ENCODE results near the gene RSRC1.
"Not testable (repeated sequence)": the region's sequence is repeated elsewhere in the genome, so short reads cannot be mapped to it uniquely, and the experiment has no call there.

RSRC1 gene

DNA sequence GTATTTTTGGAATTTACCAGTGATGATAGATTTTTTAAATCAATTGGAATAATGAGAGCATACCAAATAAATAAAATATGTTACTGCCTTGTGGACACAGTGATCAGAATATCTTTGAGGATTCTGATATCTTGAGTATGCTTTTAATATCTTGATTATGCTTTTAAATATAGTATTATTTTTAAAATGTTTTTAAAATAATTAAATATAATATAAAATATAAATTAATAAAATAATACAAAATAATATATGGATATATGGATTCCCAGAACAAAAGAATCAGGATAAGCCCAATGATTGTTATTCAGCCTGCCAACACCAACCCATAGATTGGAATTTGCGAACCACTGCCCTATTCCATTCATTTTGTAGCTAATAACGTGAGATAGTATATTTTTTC, 369.2 kb downstream of the RSRC1 start:
- DNase-seq = no peak

DNA sequence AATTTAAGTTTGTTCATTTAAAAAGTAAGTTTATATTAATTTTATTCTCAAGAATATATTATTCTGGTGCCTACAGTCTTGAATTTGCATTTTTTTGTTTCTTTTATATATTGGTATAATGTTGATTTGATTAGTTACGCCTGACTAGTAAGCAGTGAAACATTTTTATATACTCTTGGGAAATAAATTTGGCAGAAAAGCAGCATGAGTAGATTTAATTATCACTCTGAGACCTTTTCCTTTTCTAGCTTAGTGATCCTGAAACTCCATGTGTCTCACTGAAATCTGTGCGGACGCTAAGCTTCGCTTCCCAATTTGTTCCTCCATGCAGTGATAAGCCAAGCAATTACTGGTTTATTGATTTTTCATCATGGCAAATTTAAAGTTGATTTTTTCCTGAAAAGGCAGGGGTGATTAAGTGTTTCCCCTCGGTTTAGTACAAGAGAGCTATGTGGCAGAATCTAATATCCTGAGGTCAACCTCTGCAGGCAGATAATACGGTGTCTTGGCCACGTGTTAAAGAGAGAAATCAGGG, 373.9 kb downstream of the RSRC1 start:
- DNase-seq = no peak

DNA sequence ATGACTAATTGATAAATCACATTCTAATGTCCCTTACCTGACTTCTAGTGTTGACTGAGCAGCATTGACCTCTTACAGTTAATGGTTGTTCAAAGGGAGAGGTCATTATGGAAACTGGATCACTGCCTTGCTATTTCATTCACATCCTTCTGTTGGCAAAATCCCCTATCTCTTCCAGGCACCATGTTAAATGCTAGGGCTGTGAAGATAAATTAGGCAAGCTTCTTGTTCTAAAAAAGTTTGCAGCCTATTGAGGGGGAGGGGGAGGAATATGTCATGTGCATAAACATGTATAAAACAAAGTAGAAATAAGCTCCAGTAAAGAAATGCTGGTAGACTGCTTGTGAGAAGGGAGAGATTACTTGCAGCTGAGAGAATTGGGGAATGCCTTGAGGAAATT, 376.3 kb downstream of the RSRC1 start:
- DNase-seq = no peak

DNA sequence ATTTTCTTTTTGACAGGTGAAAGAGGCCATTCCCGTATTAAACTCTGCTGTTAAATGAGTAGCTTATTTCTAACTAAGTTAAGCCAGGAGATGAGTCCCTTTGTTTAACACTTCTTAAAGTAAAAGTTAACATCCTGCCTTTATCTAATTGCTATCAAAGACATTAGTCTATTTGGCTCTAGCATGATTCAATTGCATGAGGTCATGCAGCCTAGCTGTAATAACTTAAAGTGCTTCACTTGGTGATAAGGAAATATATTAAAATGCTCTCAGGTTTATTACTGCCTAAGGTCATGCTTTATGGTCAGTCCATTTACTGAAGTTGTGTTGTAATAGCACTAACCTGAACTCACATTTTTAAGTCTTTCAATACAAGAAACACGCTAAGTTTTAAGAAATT, 378.8 kb downstream of the RSRC1 start:
- no peak for DNase-seq

DNA sequence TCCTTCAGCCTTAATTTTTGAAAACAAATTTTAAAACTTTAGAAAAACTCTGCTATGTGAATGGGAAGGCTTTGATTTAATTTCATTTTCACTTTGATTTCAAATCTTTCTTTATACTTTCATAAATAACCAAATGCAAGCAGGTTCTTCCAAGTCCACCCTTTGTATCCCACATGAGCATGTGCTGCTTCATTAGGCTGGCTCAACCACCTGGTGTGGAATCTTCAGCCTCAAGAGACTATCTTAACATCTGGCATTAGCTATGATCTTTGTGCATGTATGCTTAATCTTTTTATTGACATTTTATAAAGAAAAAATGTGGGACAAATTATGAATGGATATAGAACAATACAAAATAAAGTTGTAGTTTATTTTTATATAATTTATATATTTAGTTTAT, 379.3 kb downstream of the RSRC1 start:
- DNase-seq = no peak

GRCh38 chr3:158491968-158492367, 382.1 kb downstream of the RSRC1 start:
- no peak for DNase-seq

DNA sequence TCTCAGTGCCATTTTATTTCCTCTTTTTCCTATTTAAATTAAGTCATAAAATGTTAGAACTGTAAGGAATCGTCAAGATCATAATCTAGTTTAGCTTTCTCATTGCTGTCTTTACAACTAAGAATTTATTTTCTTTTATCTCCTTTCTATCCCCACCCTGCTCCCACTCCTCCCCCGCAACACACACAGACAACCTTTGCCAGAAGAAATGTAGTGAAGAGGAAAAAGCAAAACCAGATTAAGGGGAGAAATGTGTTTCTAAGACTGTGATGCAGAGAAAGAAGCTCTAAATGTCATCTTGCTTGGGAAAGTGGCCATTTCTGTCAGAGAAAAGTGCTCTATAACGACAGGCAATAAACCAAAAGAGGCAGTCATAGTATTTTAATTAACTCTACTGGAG, 382.8 kb downstream of the RSRC1 start:
- no peak for DNase-seq

- DNase-seq = no peak
Measured at GRCh38 chr3:158493931-158494330, 384.0 kb downstream of the RSRC1 start.

GRCh38 chr3:158494673-158495072, 384.8 kb downstream of the RSRC1 start:
- no peak for DNase-seq

GRCh38 chr3:158495398-158495902, 385.6 kb downstream of the RSRC1 start:
- DNase-seq = not testable (repeated sequence)

- DNase-seq = no peak
Measured at GRCh38 chr3:158505117-158505516, 395.2 kb downstream of the RSRC1 start.

GRCh38 chr3:158506456-158506855, 396.6 kb downstream of the RSRC1 start:
- no peak for DNase-seq

DNA sequence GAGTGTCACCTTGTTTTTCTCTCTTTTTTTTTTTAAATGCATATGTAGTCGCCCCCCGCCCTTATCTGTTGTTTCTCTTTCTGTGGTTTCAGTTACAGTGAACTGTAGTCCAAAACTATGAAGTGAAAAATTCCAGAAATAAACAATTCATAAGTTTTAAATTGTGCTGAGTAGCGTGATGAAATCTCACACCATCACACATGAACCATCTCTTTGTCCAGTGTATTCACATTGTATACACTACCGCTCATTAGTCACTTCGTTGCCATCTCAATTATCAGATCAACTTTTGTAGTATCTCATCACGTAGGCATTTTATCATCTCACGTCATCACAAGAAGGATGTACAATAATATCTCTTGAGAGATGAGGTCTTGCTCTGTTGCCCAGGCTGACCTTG, 398.6 kb downstream of the RSRC1 start:
- no peak for DNase-seq

GRCh38 chr3:158509891-158510290, 400.0 kb downstream of the RSRC1 start:
- DNase-seq = no peak

GRCh38 chr3:158516729-158517128, 406.8 kb downstream of the RSRC1 start:
- not testable (repeated sequence) for DNase-seq

DNA sequence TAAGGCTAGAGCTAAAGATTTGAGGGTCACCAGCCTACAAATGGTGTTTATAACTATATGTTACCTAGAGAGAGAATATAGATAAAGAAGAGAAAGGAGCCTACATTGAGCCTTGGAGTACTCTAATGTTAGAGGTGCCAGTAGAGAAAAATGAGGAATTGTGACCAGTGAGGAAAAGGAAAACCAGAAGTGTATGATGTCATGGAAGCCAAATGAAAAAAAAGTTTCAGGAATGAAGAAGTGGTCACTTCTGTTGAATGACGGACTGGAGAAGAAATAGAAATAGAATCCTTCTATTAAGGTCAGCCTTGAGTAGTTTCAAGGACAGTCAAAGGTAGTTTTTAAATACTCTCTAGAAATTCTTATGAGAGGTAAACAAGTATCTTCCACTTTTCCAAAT, 409.9 kb downstream of the RSRC1 start:
- no peak for DNase-seq

DNA sequence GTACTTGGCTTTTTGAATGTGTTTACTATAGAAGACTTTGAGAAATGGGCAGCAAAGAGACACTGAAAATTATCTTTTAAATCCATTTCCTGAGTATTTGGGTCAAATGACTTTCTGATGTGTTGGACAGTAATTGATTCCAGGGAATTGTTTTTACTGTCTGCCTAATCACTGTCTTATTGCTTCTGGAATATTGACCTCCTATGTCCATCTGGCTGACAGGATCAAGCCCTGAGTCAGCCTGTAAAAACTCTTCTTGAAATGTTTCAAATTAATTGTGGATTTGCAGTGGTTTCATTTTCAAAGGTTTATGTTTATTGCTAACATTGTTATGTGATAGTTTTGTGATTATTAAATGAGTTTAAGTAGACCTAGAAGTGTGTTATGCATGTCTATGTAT, 410.5 kb downstream of the RSRC1 start:
- DNase-seq = no peak

GRCh38 chr3:158522221-158523136, 412.6 kb downstream of the RSRC1 start:
- DNase-seq = no peak

- DNase-seq = no peak
Measured at GRCh38 chr3:158528076-158528674, 418.3 kb downstream of the RSRC1 start.

DNA sequence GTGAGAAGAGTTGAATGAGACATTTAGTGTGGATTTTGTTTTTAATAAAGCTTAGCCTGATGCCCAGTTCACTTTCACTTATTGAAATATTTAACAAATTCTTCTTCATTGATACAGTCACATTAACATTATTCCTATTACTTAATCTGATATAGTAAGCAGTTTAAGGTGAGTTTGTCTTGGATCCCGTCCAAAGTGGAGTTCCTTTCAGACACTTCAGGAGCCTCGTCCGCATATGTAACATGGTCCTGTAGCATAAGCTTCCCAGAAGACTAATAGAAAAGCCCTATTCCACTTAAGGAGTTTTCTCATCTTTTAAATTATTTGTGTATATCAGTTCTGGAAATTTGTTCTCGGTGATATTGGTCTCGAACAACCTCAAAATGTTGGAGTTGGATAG, 421.4 kb downstream of the RSRC1 start:
- DNase-seq = no peak

DNA sequence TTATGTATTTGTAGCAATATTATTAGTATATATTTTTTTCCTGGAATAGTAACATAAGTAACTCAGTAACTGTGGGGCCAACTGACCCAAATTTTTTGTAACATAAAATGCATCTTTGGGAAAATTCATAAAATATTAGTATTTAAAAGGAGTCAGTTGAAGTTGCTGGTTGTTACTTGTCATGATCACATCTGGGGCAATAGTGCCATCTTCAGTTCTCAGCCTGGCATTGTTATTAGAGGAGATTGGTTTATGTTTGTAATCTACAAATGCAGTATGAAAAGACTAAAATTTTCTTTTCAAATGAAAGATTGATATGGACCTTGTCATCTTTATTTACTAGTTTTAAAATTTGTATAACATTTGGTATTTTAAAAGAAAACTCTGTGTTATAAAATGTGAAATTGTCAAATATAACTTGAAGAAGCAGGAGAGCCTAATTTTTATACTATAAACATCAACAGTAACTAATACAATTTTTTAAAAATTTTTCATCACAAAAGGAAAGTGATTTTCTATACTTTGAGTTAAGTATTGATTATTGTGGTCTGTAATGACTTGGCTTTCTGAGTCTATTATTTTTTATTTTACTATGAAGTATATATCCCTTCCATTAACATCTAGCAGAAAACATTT, 422.3 kb downstream of the RSRC1 start:
- peak; percentile 17 for DNase-seq

DNA sequence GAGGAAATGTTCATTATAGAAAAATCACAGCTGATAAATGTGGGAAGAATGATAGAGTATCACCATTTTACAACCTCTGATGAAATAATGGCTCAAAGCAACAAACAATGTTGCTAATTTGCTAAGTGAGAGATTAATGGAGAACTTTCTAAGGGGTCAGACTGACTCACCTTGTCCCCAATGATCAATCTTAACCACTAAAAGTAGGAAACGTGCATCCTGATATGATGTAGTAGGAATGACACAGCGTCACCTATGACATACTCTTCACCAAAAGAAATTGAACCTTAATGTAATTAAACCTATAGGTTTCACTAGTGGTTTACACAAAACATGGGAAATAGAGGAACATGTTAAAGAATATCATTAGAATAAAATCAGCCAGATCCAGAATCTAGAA, 426.0 kb downstream of the RSRC1 start:
- no peak for DNase-seq

- peak; percentile 58 for DNase-seq
Measured at GRCh38 chr3:158539414-158540014, 429.6 kb downstream of the RSRC1 start.

Measured in CD4-positive, alpha-beta T cell treated with Interleukin-17A for 1 hour (primary cell).